Stimulated activated CD4-positive, alpha-beta T cell treated with anti-CD3 and anti-CD28 coated beads, Interleukin-1b, Interleukin-23, amount 100 ng/mL, for 1 hour (primary cell): ENCODE measurements around the gene UVRAG.
A peak's percentile ranks its signal among the peaks of the same experiment; 100 is the strongest.
"Not testable (repeated sequence)": the region's sequence is repeated elsewhere in the genome, so short reads cannot be mapped to it uniquely, and the experiment has no call there.

Source experiments
- DNase-seq, 2 donors: peaks; one replicate each; pipeline ENCODE4 v3.0.0-alpha.2; 2020; ENCODE audit warnings: low read depth in 2 of 2

UVRAG gene

DNA sequence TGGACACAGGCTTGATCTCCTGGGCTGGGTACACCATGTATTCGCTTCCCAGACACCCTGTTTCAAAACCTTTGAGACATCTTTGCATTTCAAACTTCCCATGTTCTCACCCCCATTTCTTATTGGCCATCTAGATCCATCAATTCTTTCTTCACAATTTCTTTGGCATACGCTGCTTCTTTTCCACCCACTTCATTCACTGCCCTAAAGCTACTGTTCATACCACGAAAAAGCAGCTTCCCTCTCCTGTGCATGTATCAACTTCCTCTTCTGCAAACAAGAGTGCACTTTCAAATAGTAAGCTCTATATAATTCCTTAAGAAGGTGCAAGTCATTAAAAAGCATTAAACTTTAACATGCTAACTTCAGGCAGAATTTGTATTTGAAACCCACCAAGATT is 21.4 kb downstream of the UVRAG start:
- no peak for DNase-seq

DNA sequence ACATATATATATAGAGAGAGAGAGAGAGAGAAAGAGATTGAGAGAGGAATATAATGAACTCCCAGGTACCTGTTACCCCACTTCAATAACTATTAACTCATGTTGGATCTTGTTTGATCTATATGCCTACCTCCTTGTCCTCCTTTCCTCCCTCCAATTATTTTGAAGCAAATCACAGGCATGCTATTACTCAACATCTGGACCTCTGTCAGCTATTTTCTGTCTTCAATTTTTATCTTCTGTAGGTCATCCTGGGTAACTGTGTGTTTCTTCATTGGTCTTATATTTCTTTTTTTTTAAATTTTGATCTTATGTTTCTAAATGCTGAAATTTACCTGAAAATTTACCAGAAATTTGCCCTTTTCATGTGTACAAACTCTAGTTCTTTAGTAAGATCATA is 24.8 kb downstream of the UVRAG start:
- DNase-seq = no peak

DNA sequence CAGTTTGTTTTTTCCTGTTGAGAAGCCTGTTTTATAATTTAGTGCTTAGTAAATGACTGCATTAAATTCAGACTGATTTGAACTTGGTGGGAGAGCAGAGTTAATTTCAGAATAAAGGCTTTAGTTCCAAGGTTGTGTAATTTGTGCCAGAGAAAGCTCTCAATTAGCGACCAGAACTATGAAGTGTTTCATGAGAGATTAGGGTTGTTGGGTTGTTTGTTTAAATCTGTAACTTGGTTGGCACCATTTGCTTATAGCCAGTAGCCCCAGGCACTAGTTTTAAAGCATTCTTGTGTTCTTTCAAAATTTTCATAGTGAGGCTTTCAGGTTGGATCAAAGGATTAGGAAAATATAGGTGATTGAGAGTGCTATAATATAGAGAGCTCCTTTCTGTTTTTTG is 25.5 kb downstream of the UVRAG start:
- no peak for DNase-seq

DNA sequence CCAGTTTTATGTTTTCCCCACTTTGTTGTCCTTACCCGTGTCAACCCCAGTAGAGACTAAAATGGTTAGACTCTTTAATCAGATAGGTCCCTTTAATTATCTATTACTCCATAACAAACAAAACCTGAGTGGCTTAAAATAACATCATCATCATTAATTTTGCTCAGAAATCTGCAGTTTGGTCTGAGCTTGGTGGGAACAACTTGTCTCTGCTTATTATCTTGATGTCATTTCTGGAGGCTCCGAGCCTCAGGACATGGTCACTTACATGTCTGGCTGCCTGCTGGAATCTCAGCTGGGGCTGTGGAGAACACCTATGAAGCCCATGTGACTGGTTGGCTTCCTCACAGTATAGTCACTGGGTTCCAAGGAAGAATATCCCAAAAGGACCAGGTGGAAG is 26.7 kb downstream of the UVRAG start:
- DNase-seq = no peak

GRCh38 chr11:75845324-75845723 is 30.3 kb downstream of the UVRAG start:
- no peak for DNase-seq

GRCh38 chr11:75849894-75850293 is 34.9 kb downstream of the UVRAG start:
- no peak for DNase-seq

- no peak for DNase-seq
These were observed 35.8 kb downstream of the UVRAG start for GRCh38 chr11:75850787-75851186.

GRCh38 chr11:75851203-75851602 is 36.2 kb downstream of the UVRAG start:
- DNase-seq = no peak

DNA sequence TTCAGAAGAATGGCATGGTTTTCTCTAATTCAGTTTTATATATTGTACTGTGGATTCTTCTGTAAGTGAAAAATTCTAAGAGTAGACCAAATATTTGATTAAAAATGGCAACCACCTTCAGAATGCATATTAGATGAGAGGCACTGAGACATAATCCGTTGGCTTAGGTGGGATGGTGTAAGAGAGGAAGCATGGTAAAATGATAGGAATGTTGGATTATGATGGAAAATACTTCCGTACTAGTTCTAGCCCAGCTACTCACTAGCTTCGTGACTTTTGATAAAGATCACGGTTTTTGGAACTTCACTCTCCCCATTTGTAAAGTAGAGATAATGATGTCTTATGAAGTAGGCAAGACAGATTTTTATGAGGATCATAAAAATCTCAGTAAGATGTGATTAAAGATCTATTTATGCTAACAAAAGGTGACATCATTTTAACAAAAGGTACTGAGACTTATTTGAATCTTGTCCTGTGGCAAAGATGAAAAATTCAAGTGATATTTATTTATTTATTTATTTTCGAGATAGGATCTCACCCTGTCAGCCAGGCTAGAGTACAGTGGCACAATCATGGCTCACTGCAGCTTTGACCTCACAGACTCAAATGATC is 37.5 kb downstream of the UVRAG start:
- DNase-seq = no peak

GRCh38 chr11:75853563-75853962 is 38.6 kb downstream of the UVRAG start:
- DNase-seq = not testable (repeated sequence)

GRCh38 chr11:75853971-75854370 is 39.0 kb downstream of the UVRAG start:
- no peak for DNase-seq

GRCh38 chr11:75855206-75855605 is 40.2 kb downstream of the UVRAG start:
- DNase-seq = no peak

DNA sequence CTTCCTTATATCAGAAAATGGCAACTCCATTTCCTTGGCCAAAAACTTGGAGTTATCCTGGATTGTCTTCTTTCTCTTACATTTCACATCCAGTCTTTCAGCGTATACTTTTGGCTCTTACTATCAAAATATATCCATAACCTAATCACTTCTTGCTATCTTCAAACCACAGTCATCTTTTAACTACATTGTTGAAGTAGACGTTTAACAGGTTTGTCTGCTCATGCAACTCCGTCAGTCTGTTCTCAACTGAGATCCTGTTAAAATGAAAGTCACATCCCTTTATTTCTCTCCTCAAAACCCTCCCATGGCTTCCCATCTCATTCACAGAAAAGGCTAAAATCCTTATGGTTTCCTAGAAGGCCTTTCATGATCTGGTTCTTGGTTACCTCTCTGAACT is 41.9 kb downstream of the UVRAG start:
- DNase-seq = no peak

DNA sequence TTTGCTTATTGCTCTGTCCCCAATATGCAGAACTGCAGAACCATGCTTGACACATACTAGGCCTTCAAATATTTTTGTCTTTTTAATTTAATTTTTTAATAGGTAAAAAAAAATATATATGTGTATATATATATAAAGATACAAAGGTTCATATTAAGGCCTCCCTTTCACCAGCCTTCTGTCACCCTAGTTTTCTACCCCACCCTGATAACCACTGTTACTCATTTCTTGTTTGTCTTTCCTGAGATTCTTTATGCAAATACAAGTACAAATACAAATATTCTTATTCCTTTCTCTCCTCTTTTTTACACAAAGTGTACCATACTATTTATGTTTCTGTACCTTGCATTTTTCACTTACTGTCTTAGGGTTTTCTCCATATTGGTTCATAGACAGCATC is 43.0 kb downstream of the UVRAG start:
- no peak for DNase-seq

DNA sequence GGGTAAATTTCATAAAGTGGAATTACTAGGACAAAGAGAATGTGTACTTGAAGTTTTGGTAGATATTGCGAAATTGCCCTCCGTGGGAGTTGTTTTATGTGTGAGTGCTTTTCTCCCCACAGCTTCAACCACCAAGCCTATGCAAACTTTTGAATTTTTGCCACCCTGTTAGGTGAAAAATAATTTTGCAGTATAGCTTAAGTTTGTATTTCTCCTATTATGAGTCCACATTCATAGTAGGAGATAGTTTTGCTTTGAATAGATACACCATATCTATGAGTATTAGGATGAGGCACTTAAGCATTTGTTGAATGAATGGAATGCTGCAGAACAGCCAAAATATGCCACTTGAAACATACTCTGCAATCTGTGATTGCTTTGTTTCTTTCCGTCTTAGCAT is 43.6 kb downstream of the UVRAG start:
- no peak for DNase-seq

GRCh38 chr11:75859614-75860013 is 44.6 kb downstream of the UVRAG start:
- no peak for DNase-seq

DNA sequence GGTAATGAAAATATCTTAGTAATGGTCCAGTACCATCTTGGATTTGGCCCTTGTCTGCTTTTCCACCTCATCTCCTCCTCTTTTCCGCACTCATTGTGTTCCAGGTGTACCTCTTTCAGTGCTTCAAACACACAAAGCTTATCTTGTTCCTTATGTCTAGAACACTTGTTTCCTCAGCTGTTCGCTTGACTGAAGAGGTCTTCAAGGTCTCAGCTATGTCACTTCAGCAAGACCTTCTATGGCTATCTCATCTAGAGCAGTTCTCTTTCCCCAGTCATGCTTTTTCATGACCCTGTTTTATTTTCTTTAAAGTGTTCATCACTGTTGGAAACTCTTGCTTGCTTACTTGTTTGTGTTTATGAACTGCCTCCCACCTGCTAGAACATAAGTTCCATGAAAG is 47.4 kb downstream of the UVRAG start:
- no peak for DNase-seq

- DNase-seq = peak; percentile 9
These were observed 52.9 kb downstream of the UVRAG start for GRCh38 chr11:75867778-75868374.

GRCh38 chr11:75868990-75869389 is 54.0 kb downstream of the UVRAG start:
- DNase-seq = no peak

- no peak for DNase-seq
These were observed 54.8 kb downstream of the UVRAG start for GRCh38 chr11:75869661-75870455.

DNA sequence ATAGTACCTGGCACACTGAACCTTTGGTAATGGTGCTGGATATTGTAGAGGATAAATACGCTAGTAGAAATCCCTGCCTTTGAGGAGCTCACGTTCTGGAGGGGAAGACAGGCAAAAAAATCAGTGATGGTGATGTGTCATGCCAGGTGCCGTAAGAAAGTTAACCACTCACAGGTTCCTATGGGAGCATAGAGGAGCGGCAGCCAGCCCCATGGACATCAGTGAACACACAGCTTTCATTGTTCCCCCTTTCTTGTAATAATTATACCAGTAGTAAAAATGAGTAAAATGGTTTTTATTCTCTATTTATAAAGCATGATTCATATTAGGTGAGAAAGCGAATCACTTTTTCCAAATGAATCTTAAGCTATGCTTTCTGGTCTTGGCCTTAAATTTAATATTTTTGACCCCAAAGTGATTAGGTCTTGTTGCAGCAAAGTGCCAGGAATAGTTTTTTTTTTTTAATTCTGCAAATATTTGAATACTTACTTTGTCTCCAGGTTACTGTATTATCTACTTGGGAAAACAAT is 57.9 kb downstream of the UVRAG start:
- no peak for DNase-seq

GRCh38 chr11:75873417-75874221 is 58.6 kb downstream of the UVRAG start:
- no peak for DNase-seq
